CD4-positive, alpha-beta T cell treated with Interleukin-21 for 1 hour (primary cell): ENCODE measurements around the gene PEAK1.

ENCODE experiments used
- DNase-seq: peaks from one replicate; pipeline ENCODE4 v3.0.0-alpha.2; 2020

The PEAK1 gene

DNA sequence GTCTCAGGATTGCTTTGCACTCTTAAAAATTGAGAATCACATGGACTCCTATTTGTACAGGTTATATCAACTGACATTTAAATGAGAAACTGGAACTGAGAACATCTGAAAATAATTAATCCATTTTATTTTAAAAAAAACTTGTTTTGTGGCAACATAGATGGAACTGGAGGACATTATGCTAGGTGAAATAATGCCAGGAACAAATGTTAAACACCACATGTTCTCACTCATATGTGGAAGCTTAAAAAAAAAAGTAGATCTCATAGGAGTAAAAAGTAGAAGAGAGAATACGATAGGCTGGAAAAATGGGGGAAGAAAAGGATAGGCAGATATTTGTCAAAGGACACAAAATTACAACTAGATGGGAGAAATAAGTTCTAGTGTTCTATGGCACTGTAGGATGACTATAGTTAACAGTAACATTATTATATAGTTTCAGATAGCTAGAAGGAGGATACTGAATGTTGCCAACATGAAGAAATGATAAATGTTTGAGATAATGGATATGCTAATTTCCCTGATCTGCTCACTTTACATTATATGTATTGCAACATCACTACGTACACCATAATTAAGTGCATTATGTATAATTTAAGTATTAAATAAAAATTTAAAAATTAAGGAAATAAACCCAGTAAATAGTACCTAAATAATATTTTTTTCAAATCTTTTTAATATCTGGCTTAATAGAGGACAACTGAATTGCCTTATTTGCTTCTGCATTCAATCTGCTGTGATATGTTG, 248.5 kb downstream of the PEAK1 start:
- DNase-seq = no peak

DNA sequence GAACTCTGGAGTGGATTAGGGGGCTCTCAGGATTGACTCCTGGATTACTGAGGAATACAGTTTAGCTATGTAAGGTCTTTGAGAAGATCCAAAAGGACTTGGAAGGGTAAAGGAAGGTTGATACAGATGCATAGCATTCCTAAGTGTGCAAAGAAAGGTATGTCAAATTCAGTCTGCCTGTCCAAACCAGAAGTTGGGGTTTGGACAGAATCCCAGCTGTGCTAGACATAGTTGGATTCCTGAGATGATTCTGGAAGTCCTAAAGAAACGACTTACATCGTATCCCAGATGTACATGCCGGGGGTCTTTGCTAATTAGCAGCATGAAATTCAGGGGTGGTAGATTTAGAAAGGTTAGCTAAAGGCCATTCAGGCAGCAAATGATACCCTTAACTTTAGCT, 251.3 kb downstream of the PEAK1 start:
- no peak for DNase-seq

DNA sequence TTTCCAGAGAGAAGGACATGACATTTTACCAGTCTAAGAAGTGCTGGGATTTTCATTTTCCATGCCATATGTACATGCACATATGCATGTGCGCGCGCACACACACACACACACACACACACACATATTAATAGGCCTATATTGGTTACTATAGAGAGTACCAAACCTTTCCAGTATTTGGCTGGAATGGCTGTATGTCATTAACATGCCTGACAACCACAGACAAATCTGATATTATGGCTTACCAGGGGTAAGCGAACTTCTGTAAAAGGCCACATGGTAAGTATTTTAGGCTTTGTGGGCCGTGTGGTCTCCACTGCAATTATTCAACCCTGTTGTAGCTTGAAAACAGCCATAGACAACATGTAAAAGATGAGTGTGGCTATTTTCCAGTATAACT, 251.8 kb downstream of the PEAK1 start:
- no peak for DNase-seq

DNA sequence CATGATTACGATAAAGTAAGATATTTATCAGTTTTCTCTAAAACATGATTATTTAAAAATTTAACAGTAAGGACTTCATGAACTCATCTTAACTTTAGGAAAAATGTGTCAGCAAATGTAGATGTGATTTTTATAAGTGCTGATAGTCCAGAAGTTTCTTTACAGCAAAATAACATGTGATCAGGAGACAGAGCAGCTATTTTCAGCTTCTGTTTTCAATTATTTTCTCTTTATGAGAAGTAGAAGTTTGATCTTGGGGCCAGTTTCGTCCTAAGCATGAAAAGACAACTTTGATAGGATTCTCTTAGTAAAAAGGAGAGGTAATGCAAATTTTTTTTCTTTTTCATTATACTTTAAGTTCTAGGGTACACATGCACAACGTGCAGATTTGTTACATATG, 252.5 kb downstream of the PEAK1 start:
- DNase-seq = no peak

DNA sequence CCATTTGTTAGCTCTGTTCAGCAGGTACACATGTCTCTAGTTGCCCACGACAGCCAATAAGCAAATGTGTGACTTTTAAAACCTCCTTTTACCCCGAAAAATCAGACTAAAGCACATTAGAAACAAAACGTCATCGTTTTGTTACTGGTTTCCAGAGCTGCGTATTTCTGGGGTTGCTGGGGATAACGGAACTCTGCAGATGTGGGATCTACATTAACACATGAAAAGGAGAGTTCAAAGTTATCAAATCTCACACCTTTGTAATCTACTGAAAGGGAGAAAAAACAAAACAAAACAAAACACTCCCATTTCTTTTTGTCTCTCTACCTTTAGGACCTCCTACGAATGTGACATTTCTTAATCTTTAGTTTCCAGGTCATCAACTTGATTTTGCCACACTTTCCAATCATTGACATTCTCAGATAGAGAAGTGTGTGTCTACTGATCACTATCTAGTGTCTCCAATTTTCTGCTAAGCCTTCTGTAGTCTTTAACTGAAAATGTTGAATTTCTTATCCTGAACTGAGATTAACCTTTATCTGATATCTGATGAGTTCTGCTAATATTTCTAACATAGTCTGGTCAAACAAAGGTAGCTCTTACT, 256.0 kb downstream of the PEAK1 start:
- DNase-seq = peak; percentile 27

DNA sequence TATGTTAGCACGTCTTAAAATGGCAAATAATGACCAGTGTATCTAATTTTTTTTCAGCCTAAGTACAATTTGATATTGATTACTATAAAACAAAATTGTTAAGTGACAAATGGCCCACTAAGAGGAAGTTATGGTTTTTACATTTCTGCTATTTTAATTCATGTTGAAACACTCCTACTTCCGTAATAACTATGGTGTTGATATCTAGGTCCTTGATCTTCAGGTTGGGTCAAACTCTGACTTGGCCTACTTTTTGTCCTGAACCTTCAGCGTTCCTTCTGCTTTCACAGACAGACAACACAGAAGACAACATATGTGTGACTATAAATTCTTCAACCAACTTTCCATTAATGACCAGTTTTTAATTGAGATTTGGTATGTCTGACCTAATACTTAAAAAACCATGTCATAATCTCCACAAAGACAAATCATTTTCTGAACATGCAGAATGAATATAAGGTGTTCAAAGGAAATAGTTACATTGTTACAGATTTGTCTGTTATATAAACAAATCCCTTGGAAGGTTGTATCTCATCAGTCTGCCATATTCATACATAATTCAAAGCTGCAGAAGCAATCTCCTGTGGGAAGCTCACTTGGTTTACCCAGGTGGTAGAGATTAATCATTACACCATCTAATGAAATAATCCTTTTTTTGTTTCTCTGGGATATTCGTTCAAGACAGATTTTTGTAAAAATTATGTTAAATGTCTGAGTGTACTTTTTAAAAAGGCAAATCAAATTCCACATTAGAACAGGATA, 256.9 kb downstream of the PEAK1 start:
- peak; percentile 9 for DNase-seq

DNA sequence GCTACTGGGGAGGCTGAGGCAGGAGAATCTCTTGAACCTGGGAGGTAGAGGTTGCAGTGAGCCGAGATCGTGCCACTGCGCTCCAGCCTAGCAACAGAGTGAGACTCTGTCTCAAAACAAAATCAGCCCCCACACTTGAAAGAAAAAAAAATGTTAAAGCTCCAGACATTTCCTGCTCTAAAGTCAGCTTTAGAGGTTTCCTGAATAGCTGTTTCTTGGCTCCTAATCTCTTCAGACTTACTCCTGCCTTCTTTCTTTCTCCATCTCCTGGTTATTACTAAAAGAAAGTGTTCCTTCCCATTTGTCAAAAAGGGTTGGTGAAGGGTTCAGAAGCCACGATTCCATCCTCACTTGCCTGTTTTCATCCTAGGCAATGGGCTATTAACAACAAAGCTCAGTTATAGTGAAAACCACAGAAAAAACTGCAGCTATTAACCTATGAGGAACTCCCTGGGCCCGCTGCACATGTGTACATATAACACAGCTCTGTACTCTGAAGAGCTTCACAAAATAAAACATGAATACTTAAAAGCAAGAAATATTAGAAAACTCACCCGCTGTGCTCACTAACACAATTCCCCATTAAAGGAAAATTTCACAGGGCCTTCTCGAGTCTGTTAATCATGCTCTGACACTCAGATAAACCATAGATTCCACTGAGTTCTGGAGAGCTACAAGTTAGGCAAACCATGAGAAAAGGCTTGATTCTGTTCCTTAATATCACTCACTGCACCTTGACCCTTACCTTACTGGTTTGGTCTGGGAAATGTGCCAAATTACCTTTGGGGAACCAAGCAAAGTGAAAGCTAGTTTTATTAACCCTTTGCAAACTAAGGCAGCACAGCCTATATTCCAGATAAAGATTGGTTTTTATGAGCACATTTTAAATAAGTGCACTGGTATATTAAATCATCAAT, 259.1 kb downstream of the PEAK1 start:
- DNase-seq = no peak

DNA sequence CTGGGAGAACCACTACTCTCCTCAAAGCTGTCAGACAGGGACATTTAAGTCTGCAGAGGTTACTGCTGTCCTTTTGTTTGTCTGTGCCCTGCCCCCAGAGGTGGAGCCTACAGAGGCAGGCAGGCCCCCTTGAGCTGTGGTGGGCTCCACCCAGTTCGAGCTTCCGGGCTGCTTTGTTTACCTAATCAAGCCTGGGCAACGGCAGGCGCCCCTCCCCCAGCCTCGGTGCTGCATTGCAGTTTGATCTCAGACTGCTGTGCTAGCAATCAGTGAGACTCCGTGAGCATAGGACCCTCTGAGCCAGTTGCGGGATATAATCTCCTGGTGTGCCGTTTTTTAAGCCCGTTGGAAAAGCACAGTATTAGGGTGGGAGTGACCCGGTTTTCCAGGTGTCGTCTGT, 263.9 kb downstream of the PEAK1 start:
- peak; percentile 40 for DNase-seq

DNA sequence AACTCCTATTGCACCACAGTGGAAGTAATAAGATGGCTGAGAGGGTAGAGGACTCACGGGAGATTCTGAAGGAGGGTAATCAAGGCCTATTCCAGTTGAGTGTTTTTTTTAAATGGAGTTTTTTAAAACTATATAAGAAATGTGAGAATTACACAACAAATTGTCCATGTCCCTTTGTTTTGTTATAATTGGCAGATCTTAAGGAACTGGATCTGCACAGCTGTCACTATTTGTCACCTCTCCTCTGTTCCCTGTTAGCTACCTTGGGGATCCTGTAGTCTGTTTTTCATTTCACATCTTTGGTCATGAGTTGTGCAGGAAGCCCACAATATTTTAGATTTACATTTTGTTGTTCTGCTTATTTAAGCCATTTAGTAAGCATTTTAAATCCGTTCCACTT, 271.7 kb downstream of the PEAK1 start:
- DNase-seq = no peak

DNA sequence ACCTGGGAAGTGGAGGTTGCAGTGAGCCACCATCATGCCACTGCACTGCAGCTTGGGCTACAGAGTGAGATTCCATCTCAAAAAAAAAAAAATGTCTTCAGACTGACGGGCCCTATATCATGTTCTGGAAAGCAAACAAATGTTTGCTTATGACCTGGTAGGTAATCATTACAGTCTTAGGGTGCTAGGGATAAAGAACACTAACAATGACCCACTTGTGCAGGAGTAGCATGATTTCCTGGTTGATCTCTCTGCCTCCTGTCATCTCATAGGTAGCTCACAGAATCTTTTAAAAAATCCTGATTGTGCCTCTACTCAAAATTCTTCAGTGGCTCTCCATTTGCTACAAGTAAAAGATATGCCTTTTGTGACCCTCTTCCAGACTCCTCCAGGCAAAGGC, 274.5 kb downstream of the PEAK1 start:
- DNase-seq = no peak

DNA sequence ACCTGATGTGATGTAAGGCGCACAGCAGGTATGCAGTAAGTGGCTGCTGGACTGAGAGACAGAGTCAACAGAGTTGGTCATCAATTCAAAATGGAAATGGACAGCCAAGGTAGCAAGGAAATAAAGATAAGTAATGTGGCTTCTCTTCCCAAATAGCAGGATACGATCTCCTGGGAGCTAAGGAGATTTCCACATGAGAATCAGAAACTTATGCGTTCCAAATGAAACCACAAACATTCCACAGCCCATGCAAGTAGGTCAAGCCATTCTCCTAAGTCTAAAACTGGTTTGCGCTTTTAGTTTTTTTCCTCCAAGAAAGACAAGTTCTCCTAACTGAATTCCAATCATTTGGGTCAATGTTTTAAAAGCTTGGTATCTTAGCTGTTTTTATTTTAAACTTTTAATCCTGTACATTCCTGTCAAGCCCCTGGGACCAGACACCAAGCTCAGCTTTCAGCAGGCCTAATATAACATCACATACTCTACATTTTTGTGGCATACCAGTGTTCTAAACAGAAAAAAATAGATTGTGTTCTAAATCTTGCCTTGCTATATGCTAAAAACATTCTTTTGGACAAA, 275.3 kb downstream of the PEAK1 start:
- no peak for DNase-seq

DNA sequence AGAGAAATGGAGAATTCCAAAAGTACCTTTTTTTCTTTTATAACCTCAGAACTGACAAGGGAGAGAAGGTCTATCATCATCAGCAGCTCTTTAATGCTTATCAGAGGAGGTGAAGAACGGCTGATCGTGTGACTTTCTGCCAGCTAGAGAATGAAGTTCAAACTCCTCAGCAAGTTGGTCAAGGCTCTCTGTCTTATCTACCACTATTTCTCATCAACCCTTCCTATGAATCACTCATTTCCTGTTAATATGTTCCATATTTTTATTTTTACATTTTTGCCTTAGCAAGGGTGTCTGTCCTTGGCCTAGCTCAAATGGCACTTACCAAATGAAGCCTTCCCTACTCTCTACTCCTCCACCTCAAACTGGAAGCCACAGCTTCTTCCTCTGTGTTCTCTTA, 275.9 kb downstream of the PEAK1 start:
- no peak for DNase-seq

DNA sequence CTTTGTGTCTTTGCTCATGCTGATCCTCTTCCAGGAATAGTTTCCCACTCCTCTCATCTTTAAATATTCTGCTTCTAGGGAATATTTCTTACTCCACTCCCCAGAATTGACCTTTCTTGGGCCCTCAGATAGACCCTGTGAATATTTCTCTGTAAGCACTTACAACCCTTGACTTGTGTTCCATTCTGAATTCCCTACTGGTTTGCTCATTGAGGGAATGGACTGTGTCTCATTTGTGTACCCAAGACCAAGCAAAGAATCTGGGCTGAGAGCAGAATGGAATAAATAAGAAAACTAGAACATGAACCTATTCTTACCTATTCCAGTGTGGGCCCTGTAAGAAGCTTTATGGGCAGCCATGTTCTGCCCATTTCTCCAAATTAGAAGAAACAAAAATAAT, 276.3 kb downstream of the PEAK1 start:
- DNase-seq = no peak

DNA sequence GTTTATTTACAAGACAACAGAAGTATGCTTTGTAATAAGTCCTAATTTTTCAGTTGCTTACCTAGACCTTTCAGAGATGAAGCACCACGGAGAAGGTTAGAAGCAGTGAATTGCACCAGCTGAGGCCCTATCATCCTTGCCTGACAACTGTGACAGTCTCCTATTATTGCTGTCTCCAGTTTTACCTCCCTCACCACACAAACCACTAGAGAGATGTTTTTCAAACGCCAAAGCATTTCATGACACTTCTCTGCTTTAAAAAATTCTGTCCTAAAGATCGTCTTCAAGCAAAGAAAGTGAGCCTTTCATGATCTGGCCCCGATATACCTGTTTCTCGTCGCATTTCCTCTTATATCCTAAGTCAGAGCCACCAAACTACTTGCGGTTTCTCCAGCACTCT, 276.7 kb downstream of the PEAK1 start:
- DNase-seq = no peak

DNA sequence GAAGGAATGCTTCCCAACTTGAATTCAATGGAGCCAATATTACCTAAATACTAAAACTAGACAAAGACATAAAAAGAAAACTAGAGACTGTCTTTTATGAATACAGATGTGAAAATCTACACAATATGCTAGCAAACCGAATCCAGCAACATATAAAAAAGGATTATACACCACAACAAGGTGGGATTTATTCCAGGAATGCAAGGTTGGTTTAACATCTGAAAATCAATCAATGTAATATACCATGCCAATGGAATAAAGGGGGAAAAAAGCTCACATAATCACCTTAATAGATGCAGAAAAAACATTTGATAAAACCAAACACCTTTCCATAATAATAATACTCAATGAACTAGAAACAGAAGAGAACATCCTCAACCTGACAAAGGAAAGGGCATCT, 279.7 kb downstream of the PEAK1 start:
- no peak for DNase-seq

DNA sequence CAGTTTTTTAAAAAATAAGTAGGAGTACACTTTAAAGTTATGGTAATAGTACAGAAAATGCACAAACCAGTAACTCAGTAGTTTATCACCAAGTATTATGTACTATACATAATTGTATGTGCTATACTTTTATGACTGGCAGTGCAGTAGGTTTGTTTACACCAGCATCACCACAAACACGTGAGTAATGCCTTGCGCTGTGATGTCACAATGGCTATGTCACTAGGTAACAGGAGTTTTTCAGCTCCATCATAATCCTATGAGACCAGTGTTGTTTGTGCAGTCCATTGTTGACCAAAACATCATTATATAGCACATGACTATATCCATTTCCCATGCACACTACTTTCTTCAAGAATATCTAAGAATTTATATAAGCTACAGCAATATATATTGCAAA, 280.6 kb downstream of the PEAK1 start:
- DNase-seq = no peak

DNA sequence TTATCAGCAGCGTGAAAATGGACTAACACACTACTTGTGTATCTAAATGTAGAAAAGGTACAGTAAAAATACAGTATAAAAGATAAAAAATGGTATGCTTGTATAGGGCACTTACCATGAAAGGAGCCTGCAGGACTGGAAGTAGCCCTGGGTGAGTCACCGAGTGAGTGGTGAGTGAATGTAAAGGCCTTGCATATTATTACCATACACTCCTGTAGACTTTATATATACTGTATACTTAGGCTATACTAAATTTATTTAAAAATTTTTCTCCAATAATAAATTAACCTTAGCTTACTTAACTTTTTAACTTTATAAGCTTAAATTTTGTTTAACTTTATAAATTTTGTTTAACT, 281.8 kb downstream of the PEAK1 start:
- DNase-seq = no peak

DNA sequence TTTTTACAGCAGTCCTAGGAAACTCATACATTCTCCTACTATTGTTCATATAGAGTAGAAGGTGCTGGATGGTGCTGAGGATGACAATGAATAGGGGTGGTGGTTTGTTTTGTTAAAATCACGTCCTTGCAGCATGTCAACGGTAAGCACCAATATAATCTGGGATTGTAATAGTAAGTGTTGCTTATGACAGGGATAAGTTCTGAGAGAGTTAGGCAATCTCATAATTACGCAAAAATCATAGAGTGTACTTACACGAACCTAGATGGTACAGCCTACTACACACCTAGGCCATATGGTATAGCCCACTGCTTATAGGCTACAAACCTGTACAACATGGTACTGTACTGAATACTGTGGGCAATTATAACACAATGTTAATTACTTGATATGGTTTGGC, 284.7 kb downstream of the PEAK1 start:
- DNase-seq = no peak

DNA sequence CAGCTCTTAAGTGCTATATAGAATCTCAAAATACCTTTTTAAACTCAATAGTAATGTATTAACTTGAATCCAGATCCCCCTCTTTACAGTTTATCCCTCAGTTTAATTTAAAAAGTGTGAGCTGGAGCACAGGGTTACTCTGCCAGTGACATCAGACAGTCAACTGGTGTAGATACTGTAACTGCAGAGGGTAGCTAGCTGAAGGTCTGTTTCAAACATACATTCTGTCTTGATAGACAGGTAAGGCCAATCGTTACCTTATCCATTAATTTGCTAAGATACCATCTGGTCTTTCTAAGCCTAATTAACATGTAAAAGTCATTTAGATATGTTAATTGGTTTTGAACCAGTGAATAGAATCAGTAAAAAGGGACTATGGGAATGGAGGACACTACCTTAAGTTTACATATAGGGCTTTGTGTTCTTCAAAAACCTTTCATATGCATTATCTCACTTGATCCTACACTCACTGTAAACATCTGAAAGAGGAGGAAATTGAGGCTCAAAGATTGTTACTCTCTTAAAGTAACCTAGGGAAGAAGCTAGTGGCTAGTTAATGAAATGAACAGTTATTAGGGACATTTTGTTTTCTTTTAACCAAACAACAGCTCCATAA, 289.5 kb downstream of the PEAK1 start:
- DNase-seq = no peak

DNA sequence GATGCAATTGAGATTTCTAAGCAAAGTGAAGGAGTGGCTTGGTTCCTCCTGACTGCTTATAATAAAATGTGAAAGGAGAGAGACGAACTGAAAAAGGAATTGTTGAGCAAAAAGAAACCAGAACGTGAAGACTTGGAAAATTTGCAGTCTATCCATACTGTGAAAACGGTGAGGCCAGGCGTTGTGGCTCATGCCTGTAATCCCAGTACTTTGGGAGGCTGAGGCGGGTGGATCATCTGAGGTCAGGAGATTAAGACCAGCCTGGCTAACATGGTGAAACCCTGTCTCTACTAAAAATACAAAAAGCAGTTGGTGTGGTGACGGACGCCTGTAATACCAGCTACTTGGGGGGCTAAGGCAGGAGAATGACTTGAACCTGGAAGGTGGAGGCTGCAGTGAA, 292.3 kb downstream of the PEAK1 start:
- DNase-seq = no peak

DNA sequence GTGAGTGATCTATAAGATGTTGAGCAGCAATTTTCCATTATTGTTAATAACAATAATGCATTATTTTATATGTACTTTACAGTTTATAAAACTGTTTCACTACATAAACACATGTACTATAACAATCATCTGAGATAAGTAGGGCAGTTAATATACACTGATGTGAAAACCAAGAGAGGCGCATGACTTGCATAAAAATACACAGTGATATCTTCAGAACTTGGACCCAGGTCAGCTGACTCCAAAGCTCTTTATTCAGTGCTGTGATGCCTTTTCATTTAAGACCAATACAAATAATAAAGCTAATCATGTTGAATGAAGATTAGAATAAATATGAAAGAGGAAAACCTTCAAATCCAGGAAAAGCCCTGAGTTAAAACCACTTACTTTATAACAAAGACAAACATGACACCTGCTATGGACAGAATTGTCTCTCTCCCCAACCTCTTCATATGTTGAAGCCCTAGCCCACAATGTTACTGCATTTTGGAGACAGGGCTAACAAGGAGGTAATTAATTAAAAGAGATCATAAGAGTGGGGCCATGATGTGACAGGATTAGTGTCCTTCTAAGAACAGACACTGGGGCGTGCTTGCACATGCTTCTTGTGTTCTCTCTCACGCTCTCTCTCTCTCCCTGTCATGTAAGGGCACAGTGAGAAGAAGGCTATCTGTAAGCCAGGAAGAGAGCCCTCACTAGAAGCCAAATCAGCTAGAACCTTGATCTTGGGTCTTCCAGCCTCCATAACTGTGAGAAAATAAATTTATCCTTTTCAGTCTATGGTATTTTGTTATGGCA, 293.2 kb downstream of the PEAK1 start:
- DNase-seq = no peak

DNA sequence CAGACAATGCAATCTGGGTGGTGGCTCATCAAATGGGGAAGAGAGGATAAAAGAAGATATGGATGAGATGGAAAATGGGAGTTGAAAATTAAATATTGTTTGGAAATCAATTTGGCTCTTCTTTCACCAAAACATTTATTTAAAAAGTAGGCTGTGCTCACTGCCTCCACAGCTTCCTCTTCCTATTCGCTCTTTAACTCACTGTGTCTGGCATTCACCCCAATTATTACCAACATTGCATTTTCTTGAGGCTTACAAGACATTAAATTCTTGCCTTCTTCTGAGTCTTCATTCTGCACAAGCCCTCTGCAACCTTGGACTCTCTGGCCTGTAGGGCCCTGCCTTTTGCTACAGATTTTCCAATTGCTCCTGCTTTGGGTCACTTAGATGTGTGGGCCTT, 296.1 kb downstream of the PEAK1 start:
- DNase-seq = no peak
